ENCODE data around the gene UIMC1.

Gene UIMC1

DNA sequence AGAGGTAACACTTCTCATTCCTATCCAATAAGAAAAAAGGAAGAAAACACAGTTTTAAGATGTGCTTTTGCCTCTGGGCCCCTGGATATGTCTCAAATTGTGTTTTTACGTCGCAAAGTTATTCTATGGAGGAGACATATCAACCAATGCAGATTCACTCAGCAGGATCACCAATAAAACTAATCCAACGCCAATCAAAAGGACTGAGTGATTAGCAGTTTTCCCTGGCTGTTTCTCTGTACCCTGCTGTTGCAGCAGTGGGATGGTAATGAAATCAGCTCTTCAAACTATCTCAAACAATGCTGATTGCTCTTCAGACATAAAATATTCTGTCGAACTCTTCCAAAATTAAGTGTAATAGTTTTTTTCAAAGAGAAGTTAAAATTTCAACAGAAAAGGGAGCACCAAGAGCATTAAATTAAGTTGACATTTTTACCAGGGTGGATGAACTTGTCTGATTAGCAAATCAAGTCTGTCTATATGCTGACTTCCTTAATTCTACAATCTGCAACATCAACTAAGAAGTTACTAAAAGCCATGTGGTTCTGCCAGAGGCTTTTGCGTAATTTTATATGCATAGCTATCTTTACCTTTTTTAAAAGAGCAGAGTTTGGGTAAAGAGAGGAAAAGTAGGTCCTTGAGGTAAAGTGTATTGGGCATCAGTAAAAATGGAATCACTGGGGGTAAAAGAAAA lies 97.8 kb downstream of the UIMC1 start:
- no peak overlapping the region for H3K4me3 ChIP-seq (replicated peaks in 1 of 2; ENCODE audit: low read depth in 2 of 2, low read length in 2 of 2)

DNA sequence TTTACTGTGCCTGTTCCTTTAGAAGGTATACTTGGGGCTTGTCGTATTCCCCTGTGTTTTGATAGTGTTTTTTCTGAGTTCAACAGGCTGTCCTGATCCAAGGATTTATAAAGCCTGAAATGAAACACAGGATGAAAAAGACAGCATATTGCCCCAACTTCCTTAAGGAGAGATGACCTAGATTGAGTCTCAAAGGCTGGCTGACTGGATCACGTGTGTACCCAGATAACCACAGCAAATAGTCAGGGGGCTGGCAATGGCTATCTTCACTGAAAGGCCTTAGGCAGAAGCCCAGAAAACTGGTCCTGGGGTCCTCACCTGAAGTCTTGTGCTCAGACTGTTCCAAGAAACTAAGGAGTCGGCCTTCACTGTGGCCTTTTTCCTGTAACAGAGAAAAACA lies 99.8 kb downstream of the UIMC1 start:
- H3K4me3 ChIP-seq (replicated peaks in 1 of 2; ENCODE audit: low read depth in 2 of 2, low read length in 2 of 2), result no peak overlapping the region
- no peak for DNase-seq (ENCODE audit: low read depth in 2 of 2)
- TF ChIP-seq, protein P1, sequence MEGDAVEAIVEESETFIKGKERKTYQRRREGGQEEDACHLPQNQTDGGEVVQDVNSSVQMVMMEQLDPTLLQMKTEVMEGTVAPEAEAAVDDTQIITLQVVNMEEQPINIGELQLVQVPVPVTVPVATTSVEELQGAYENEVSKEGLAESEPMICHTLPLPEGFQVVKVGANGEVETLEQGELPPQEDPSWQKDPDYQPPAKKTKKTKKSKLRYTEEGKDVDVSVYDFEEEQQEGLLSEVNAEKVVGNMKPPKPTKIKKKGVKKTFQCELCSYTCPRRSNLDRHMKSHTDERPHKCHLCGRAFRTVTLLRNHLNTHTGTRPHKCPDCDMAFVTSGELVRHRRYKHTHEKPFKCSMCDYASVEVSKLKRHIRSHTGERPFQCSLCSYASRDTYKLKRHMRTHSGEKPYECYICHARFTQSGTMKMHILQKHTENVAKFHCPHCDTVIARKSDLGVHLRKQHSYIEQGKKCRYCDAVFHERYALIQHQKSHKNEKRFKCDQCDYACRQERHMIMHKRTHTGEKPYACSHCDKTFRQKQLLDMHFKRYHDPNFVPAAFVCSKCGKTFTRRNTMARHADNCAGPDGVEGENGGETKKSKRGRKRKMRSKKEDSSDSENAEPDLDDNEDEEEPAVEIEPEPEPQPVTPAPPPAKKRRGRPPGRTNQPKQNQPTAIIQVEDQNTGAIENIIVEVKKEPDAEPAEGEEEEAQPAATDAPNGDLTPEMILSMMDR (IDR thresholded peaks at IDR 0.05; ENCODE audit: low read depth, low read length), result no peak

More for the DNA sequence above, 97.8 kb downstream of the UIMC1 start:
- no peak for DNase-seq (ENCODE audit: low read depth in 2 of 2)
- TF ChIP-seq, protein P1 (IDR thresholded peaks at IDR 0.05; ENCODE audit: low read depth, low read length), result no peak

DNA sequence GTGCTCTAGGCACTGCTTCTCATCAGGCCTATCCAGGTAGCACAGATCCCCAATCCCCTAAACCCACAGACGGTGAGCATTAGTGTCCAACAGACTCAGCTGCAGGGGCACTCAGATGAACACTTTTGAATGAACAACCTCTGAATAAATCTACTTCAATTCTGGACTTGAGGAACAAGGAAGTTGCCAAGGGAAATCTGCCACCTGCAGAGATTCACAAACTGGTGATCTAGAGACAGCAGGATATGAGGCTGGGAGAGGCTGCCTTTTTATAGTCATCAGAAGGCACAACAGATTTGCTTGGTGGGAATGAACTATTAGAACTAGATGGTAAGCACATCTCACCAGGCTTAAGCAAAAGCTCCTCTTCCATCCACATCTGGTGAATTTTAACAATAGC lies 100.5 kb downstream of the UIMC1 start:
- H3K4me3 ChIP-seq (replicated peaks in 1 of 2; ENCODE audit: low read depth in 2 of 2, low read length in 2 of 2), result no peak overlapping the region
- TF ChIP-seq, protein P1 (IDR thresholded peaks at IDR 0.05; ENCODE audit: low read depth, low read length), result no peak
- DNase-seq (ENCODE audit: low read depth in 2 of 2), result no peak

DNA sequence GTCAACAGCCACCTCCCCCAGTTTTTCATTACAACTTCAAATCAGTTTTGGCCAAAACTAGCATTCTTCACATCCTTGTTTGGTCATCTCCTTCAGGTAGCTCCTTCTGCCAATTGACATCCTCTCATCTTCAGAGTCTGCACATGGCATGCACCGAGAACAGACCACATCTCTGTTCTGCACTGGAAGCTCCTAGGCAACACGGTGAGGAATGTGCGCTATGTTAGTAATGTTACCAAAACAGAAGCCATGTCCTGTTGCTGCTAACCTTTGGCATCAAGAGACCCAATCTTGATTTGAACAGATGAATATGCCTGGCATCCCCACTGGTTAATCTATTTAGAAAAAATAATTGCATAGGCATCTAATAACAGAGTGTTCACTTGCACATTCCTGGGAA lies 102.3 kb downstream of the UIMC1 start:
- no peak for DNase-seq (ENCODE audit: low read depth in 2 of 2)
- TF ChIP-seq, protein P1 (IDR thresholded peaks at IDR 0.05; ENCODE audit: low read depth, low read length), result no peak
- H3K4me3 ChIP-seq (replicated peaks in 1 of 2; ENCODE audit: low read depth in 2 of 2, low read length in 2 of 2), result no peak overlapping the region

DNA sequence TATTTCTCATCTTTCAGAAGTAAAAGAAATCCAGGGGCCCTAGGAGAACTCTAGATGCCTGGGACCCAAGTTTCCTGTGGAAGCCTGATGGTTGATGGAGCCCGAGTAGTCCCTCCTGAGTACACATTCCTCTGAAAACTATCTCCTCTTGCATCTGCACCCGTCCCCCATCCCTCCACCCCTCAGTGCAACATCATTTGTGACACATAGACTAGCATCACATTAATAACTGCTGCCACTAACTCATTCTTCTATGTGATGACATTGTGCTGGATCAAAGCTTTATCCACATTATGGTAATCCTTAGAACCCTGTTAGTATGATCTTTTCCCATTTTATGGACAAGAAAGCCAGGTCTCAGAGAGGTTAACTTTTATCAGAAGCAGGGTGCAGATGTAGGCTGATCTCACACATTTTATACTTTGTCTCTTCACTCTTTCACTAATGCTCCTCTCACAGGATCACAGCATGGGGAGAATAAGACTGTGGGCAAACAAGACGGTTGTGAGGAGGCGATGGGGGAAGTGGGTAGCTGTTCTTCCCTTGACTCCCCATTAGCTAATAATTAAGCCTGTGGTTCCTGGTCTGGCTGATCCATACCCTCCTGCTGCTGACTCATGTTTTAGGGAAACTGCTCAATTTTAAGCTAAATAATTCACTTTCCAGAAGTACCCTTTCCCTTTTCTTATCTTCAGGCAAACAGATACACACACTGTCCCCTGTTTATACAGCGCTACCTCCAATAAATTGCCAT lies 103.5 kb downstream of the UIMC1 start:
- TF ChIP-seq, protein P1 (IDR thresholded peaks at IDR 0.05; ENCODE audit: low read depth, low read length), result no peak
- DNase-seq (ENCODE audit: low read depth in 2 of 2), result no peak
- H3K4me3 ChIP-seq (replicated peaks in 1 of 2; ENCODE audit: low read depth in 2 of 2, low read length in 2 of 2), result no peak overlapping the region

DNA sequence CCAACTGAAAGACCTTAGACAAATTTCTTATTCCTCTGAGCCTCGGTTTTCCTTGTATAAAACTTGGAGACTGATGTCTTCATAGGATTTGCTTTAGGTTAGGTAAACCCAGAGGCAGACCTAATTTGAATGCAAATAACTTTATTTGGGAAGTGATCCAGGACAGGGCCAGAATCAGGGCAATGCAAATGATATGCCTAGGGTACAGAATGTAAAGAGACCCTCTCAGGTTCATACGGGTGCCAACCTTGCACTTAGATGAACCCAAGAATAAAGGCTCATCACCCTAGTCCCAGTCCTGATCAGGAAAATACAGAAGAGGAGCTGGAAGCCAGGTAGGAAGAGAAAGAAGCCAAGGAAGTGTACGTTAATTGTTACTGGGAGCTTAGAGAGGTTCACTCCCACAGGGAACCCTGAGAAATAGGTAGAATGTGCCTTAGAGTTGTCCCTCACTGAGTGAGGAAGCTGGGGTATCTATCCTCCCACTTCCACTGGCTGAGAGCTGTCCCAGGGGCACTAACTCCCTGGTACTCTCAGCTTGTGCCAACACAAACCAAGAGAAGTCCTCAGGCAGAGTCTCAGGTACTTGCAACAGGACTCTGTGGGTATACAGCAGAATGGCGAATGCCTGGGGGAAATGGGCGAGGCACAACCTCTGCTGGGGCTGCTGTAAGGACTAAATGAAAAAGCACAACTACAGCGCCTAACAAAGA lies 104.3 kb downstream of the UIMC1 start:
- DNase-seq (ENCODE audit: low read depth in 2 of 2), result no peak
- H3K4me3 ChIP-seq (replicated peaks in 1 of 2; ENCODE audit: low read depth in 2 of 2, low read length in 2 of 2), result no peak overlapping the region
- TF ChIP-seq, protein P1 (IDR thresholded peaks at IDR 0.05; ENCODE audit: low read depth, low read length), result no peak

Measured in cardiac fibroblast (primary cell).